ENCODE data around the gene DNHD1.

The DNHD1 gene

GRCh38 chr11:6612213-6613041 is 115.3 kb downstream of the DNHD1 start, which contains the start of gene TAF10:
TAF10 (minus strand) TSS chr11:6612216; CDS start chr11:6612189, 27 bp downstream.
- peak within 1 kb of the TSS; percentile 66 for H3K4me3 ChIP-seq (replicated peaks; ENCODE audit: low read depth, low read length)
- TF ChIP-seq, protein P1, sequence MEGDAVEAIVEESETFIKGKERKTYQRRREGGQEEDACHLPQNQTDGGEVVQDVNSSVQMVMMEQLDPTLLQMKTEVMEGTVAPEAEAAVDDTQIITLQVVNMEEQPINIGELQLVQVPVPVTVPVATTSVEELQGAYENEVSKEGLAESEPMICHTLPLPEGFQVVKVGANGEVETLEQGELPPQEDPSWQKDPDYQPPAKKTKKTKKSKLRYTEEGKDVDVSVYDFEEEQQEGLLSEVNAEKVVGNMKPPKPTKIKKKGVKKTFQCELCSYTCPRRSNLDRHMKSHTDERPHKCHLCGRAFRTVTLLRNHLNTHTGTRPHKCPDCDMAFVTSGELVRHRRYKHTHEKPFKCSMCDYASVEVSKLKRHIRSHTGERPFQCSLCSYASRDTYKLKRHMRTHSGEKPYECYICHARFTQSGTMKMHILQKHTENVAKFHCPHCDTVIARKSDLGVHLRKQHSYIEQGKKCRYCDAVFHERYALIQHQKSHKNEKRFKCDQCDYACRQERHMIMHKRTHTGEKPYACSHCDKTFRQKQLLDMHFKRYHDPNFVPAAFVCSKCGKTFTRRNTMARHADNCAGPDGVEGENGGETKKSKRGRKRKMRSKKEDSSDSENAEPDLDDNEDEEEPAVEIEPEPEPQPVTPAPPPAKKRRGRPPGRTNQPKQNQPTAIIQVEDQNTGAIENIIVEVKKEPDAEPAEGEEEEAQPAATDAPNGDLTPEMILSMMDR (IDR thresholded peaks at IDR 0.05; ENCODE audit: low read length, missing control alignments): peak; percentile 52
- DNase-seq (ENCODE audit: low read depth): peak; percentile 97

GRCh38 chr11:6613496-6613895 is 116.4 kb downstream of the DNHD1 start:
- no peak overlapping the region for H3K4me3 ChIP-seq (replicated peaks; ENCODE audit: low read depth, low read length)
- no peak for DNase-seq (ENCODE audit: low read depth)
- TF ChIP-seq, protein P1 (IDR thresholded peaks at IDR 0.05; ENCODE audit: low read length, missing control alignments): no peak

GRCh38 chr11:6614446-6614845 is 117.4 kb downstream of the DNHD1 start:
- H3K4me3 ChIP-seq (replicated peaks; ENCODE audit: low read depth, low read length): no peak overlapping the region
- DNase-seq (ENCODE audit: low read depth): no peak
- TF ChIP-seq, protein P1 (IDR thresholded peaks at IDR 0.05; ENCODE audit: low read length, missing control alignments): no peak

GRCh38 chr11:6615046-6615445 is 118.0 kb downstream of the DNHD1 start:
- H3K4me3 ChIP-seq (replicated peaks; ENCODE audit: low read depth, low read length): no peak overlapping the region
- TF ChIP-seq, protein P1 (IDR thresholded peaks at IDR 0.05; ENCODE audit: low read length, missing control alignments): no peak
- no peak for DNase-seq (ENCODE audit: low read depth)

GRCh38 chr11:6615882-6616585 is 119.0 kb downstream of the DNHD1 start:
- TF ChIP-seq, protein P1 (IDR thresholded peaks at IDR 0.05; ENCODE audit: low read length, missing control alignments): no peak
- H3K4me3 ChIP-seq (replicated peaks; ENCODE audit: low read depth, low read length): no peak overlapping the region
- no peak for DNase-seq (ENCODE audit: low read depth)

DNA sequence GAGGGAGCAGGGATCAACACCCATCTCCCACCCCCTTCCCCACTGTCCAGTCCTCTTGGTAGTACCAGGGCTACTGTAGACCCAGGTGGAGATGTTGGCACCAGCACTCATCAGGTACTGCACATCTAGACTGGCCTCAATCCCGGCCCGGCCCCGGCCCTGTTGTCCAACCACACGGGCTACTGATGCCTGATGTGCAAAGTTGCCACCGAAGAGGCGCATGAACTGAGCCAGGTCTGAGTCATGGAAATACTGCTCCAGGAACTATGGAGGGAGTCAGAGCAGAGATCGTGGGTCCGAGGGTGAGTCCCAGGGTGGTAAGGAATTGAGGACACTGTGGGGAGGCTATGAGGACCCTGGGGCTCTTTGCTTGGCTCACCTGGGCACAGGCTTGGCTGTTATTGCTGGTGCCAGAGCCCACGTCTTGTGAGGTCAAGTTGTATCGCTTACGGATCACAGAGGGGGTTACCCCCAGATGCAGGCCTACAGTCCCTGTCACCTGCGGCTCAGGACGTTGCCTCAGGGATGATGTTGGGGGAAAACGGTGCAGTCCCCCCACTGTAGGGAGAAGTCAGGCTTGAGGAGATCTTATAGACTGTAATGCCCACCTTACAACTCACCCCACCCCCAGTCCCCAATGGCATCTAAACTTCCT is 119.6 kb downstream of the DNHD1 start:
- H3K4me3 ChIP-seq (replicated peaks; ENCODE audit: low read depth, low read length): no peak overlapping the region
- DNase-seq (ENCODE audit: low read depth): no peak
- TF ChIP-seq, protein P1 (IDR thresholded peaks at IDR 0.05; ENCODE audit: low read length, missing control alignments): no peak

Measured in fibroblast of pulmonary artery (primary cell).